CD4-positive, alpha-beta T cell treated with Interleukin-2 at 100 ng/mL for 4 hours (primary cell): Measurements from ENCODE around the gene DNPEP.
"Not testable (repeated sequence)": the region's sequence is repeated elsewhere in the genome, so short reads cannot be mapped to it uniquely, and the experiment has no call there.

ENCODE experiments used
- DNase-seq: peaks from one replicate; pipeline ENCODE4 v3.0.0-alpha.2; 2020; ENCODE audit warnings: low spot score

DNPEP gene

GRCh38 chr2:219399716-219400478 is 12.2 kb upstream of the DNPEP start:
- DNase-seq: no peak

GRCh38 chr2:219398721-219399363 is 11.1 kb upstream of the DNPEP start:
- DNase-seq: no peak

GRCh38 chr2:219396863-219397457 is 9.2 kb upstream of the DNPEP start:
- no peak for DNase-seq

- no peak for DNase-seq
Measured at GRCh38 chr2:219395609-219396008, 7.9 kb upstream of the DNPEP start.

- not testable (repeated sequence) for DNase-seq
Measured at GRCh38 chr2:219395056-219395455, 7.3 kb upstream of the DNPEP start.

- no peak for DNase-seq
Measured at GRCh38 chr2:219392754-219393153, 5.0 kb upstream of the DNPEP start.

DNA sequence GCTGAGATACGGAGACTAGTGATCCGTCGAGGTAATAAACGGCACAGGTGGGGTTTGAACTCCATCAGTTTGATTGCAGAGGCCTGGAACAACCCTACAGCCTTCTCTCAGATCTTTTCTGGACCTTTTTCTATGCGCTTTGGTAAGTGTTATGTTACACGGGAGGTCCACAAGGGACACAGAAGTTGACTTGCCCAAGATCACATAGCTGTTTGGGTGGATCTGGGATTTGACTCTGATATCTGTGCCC is 1.1 kb upstream of the DNPEP start:
- DNase-seq: no peak

GRCh38 chr2:219388121-219388906 is 602 bp upstream of the DNPEP start:
- DNase-seq: peak; percentile 99

DNA sequence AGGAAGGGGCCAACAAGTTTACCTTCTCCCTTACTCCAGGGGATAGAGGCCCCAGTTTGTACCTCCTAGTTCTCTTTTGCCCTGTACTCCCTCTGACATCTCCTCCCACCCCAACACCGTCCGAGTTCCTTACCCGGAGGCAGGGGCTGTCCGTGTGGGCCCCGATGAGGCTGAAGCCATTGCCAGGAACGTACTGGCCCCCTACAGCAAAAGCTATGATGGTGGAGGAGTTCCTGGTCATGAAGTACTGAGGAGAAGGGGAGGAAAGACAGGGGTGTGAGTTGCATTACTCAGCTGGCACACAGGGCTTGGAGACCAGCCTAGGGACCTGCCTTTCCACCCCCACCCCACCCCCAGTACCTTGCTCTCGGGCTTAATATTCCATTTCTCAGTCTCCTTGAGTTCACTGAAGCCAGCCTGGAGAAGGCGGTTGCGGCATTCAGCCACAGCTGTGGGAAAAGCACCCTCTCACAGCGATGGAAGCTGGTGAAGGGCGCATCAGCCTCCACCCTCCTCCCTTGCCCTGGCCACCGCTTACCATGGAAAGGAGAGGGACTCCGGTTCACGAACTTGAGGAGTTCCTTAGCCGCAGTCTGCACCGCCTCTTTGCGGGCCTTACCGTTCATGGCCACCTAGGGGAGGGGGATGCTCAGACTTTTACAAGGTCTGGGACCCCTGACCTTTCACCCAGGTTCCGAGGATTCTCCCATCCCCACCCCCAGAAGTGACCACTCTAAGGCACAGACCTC is 1.0 kb downstream of the DNPEP start:
- no peak for DNase-seq

- DNase-seq: no peak
Measured at GRCh38 chr2:219385958-219386520, 1.7 kb downstream of the DNPEP start.

GRCh38 chr2:219384859-219385258 is 2.9 kb downstream of the DNPEP start:
- no peak for DNase-seq

- no peak for DNase-seq
Measured at GRCh38 chr2:219384083-219384713, 3.5 kb downstream of the DNPEP start.

DNA sequence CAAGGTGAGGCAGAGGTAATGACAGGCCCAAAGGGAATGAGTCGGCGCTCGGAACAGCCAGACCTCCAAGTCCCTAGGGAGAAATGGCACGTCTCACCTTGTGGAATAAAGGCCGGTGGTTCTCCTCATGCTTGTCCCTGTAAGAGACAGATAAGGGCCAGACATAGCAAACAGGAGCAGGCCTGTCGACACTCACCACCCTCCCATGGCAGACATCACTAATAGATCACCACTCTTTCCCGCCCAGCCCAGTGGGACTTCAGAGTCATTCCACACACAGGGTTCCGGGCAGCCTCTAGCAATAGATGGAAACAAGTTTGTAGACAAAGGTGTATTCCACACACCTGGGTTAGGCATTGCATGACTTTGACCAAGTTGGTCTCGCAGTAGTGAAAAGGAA is 6.3 kb downstream of the DNPEP start:
- DNase-seq: no peak

DNA sequence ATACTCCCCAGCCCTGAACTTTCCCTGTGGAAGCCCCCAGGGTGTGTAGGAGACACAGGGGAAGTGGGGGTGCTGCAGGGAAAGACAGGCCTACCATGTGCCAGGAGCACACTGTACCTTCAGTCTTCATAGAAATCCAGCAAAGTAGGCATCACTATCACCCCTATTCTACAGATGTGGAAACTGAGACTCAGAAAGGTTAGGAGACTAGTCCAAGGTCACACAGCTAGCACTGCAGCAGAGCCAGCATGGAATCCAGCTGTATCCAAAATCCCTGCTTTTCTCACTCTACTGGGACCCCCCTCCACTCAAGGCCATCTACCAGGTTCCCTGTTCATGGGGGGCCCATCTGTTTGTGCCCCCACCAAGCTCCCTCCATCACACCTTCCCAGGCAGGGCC is 6.8 kb downstream of the DNPEP start:
- no peak for DNase-seq

- no peak for DNase-seq
Measured at GRCh38 chr2:219378163-219378851, 9.4 kb downstream of the DNPEP start.

DNA sequence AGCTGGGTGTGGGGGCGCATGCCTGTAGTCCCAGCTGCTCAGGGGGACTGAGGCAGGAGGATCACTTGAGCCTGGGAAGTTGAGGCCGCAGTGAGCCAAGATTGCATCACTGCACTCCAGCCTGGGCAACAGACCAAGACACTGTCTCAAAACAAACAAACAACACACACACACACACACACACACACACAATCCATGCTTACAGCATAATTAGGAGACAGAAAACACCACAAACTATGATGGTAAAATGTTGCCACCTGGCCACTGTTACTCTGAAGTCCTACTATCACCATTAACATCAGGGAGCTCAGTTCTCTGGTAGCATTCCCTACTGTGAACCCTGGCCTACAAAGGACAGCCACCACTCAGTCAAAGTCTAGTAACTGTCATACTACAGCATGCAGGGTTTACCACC is 18.3 kb downstream of the DNPEP start:
- DNase-seq: no peak

DNA sequence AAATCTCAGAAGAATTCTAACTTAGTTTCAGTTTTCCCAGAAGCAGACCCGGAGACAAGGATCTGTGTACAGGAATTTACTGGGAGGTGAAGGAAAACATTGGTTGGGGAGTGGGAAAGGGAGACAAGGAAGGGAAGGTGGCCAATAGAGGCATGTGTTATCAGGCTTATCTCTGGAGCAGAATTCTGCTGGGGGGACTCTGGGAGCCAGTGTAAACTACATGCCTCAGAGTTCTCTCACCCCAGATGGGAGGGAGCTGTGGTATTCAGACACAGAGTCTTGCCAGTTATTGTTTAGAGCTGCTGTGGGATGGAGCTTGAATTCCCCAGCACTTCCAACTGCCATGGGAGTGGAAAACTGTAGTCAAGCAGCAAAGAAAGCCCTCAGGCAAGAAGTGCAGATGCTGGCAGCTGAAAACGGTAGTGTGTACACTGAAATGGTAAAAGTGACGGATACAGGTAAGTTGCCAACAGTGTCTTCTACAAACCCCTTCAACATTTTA is 19.0 kb downstream of the DNPEP start:
- DNase-seq: no peak

DNA sequence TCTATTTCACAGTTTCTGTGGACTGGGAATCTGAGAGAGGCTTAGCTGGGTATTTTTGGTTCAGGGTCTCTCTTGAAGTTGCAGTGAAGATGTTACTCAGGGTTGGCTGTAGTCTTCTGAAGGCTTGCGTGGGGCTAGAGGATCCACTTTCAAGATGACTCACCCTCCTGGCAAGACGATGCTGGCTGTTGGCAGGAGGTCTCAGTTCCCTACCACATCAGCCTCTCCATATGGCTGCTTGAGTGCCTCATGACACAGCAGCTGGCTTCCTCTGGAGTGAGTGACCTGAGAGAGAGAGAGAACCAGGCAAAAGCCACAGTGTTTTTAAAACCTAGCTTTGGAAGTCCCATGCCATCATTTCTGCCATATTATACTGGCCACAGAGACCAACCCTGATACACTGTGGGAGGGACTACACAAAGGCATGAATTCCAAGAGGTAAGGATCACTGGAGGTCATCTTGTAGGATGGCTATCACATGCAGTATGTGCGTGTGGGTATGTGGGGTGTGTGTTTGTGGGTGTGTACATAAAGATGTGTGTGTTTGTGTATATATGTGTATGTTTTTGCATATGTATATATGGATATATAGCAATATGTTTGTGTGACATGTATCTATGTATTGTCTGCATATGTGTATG is 25.1 kb downstream of the DNPEP start:
- no peak for DNase-seq

DNA sequence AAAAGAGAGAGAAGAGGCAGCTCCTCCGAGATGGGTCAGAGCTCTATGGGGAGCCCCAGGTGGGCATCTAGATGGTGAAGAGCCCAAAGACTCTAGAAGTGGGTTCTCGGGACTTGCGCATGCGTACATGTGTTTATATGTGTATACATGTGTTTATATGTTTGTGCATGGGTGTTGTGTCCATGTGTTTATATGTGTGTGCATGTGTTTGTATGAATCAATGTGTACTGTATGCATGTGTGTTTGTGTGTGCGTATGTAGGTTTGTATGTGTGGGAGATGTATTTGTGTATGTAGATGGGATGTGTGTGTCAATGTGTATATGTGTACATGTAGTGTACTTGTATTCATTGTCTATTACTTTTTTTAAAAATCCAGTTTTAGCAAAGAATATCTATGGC is 25.6 kb downstream of the DNPEP start:
- DNase-seq: no peak
